ENCODE data around the gene REXO1. TPM values are rescaled to one million over a fixed set of nuclear protein-coding genes. Genes with fewer than 3 reads are reported as not detected.

The REXO1 gene
- total RNA-seq, 1 donor from 2014 or later: 69.6 TPM

GRCh38 chr19:1824252-1824622 lies 24.0 kb downstream of the REXO1 start:
- DNase-seq: no peak
- Mint-ChIP-seq H3K36me3 (ENCODE audit: low read depth) (peaks cover 49% of the 10 kb centered on the region), H3K27me3 (no peaks in the 10 kb centered on the region), H3K4me1 (peaks cover 3% of the 10 kb centered on the region), H3K27ac (no peak overlapping the region), H3K9me3 (no peaks in the 10 kb centered on the region), H3K4me3 (no peak overlapping the region)
- intact Hi-C loops (cut with micrococcal nuclease): no loop called here
- no peak for TF ChIP-seq CTCF (IDR thresholded peaks at IDR 0.05)
- ChIA-PET POLR2A (no interaction called here), CTCF (interaction anchor here (1.7 to 2.3 kb wide), 2 partner anchors 10 to 278 kb away, joined by 4 to 28 read pairs; no protein-coding TSS in a partner anchor)
- no peak for ATAC-seq (ENCODE audit: low read depth)

DNA sequence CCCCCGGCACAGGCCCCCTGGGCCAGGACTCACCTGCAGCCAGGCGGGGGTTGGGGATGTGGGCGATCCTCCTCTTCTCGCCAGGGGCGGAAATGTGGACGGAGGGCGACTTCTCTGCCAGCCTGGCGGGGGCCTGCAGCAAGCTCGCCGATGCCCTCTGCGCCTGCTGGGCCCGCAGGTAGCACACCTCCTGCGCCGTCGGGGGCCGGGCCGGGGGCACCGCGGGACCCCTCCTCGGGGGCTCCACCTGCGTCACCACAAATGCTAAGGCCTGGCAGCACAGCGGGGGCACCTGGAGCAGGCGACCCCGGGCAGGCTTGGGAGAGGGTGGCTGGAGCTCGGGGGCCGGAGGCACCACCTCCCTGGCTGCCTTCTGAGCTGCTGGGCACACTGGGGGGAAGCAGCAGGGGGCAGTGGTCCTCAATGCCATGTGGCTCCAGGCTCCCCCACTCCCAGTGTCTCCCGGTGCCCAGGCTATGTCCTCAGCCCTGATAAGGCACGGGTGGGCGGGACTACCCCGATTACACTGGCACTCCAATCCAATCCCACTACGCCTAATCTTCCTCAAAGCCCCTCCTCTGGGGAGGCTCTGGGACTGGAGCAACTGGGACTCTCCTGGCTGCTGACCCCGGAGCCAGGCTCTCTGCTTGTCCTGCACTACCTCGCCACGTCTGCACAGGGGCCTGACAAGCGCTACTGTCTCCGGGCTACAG lies 24.6 kb downstream of the REXO1 start:
- intact Hi-C loops (cut with micrococcal nuclease): no loop called here

GRCh38 chr19:1823020-1823419 lies 25.3 kb downstream of the REXO1 start:
- POLR2A ChIA-PET: no interaction called here
- intact Hi-C loops (cut with micrococcal nuclease): no loop called here

More for the DNA sequence above, 24.6 kb downstream of the REXO1 start:
- H3K36me3 Mint-ChIP-seq (ENCODE audit: low read depth): peaks cover 47% of the 10 kb centered on the region
- peaks cover 3% of the 10 kb centered on the region for H3K4me1 Mint-ChIP-seq
- DNase-seq: no peak
- H3K27me3 Mint-ChIP-seq: no peaks in the 10 kb centered on the region
- H3K9me3 Mint-ChIP-seq: no peaks in the 10 kb centered on the region
- TF ChIP-seq CTCF (IDR thresholded peaks at IDR 0.05): no peak
- ChIA-PET CTCF (no interaction called here), POLR2A (no interaction called here)
- no peak overlapping the region for H3K27ac Mint-ChIP-seq
- no peak overlapping the region for H3K4me3 Mint-ChIP-seq
- no peak for ATAC-seq (ENCODE audit: low read depth)

DNA sequence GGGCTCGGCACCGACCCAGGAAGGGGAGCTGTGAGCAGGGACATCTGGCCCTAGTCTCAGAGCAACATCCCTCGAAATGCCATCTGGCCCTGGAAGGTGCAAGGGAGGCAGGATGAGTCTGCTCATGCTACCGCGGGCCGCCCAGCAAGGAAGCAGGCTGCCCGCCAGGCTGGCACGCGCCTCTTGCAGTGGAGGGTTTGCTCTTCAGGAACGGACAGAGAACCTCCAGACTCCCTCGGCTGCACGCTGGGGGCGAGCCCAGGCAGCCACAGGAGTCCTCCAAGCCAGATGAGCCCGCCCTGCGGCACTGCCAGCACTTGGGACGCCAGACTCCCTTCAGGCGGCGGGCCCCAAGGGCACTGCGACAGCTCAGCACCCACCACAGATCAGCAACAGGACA lies 26.1 kb downstream of the REXO1 start:
- Mint-ChIP-seq H3K27me3 (no peaks in the 10 kb centered on the region), H3K36me3 (ENCODE audit: low read depth) (peaks cover 58% of the 10 kb centered on the region), H3K4me3 (no peak overlapping the region), H3K4me1 (peaks cover 3% of the 10 kb centered on the region), H3K27ac (no peak overlapping the region), H3K9me3 (no peaks in the 10 kb centered on the region)
- CTCF ChIA-PET: no interaction called here
- DNase-seq: no peak
- POLR2A ChIA-PET: no interaction called here
- TF ChIP-seq CTCF (IDR thresholded peaks at IDR 0.05): no peak
- intact Hi-C loops (cut with micrococcal nuclease): no loop called here
- no peak for ATAC-seq (ENCODE audit: low read depth)

More at GRCh38 chr19:1823020-1823419, 25.3 kb downstream of the REXO1 start:
- Mint-ChIP-seq H3K4me3 (no peak overlapping the region), H3K27me3 (no peaks in the 10 kb centered on the region), H3K36me3 (ENCODE audit: low read depth) (peaks cover 50% of the 10 kb centered on the region), H3K27ac (no peak overlapping the region), H3K9me3 (no peaks in the 10 kb centered on the region), H3K4me1 (peaks cover 3% of the 10 kb centered on the region)
- ATAC-seq (ENCODE audit: low read depth): no peak
- no peak for TF ChIP-seq CTCF (IDR thresholded peaks at IDR 0.05)
- CTCF ChIA-PET: no interaction called here
- DNase-seq: no peak

- no peaks in the 10 kb centered on the region for H3K4me1 Mint-ChIP-seq
- ATAC-seq (ENCODE audit: low read depth): no peak
- H3K36me3 Mint-ChIP-seq (ENCODE audit: low read depth): peaks cover 69% of the 10 kb centered on the region
- H3K27me3 Mint-ChIP-seq: no peaks in the 10 kb centered on the region
- no peaks in the 10 kb centered on the region for H3K9me3 Mint-ChIP-seq
- H3K27ac Mint-ChIP-seq: no peak overlapping the region
- intact Hi-C loops (cut with micrococcal nuclease): no loop called here
- no peak for DNase-seq
- POLR2A ChIA-PET: no interaction called here
- no peak overlapping the region for H3K4me3 Mint-ChIP-seq
- TF ChIP-seq CTCF (IDR thresholded peaks at IDR 0.05): no peak
- CTCF ChIA-PET: no interaction called here
Observed at GRCh38 chr19:1819341-1820255, 28.7 kb downstream of the REXO1 start.
